NCI-H524 treated with DMSO at 0.1 percent for 48 hours (cell line): ENCODE data around the gene DMD.
"Not testable (repeated sequence)": the region's sequence is repeated elsewhere in the genome, so short reads cannot be mapped to it uniquely, and the experiment has no call there.

ENCODE experiments used
- DNase-seq: peaks from one replicate; lab custom pipeline; 2025; lab: John Stamatoyannopoulos, UW

The DMD gene

GRCh38 chrX:33211356-33212260 lies at the start of gene DMD:
Gene DMD (minus strand): TSS chrX:33211549. CDS start chrX:33211312, 237 bp downstream.
- DNase-seq: no peak

- no peak for DNase-seq
These were observed 41.0 kb upstream of the DMD start for GRCh38 chrX:33252306-33252825.

- no peak for DNase-seq
These were observed 7.5 kb upstream of the DMD start for GRCh38 chrX:33218819-33219218.

GRCh38 chrX:33210156-33210555 lies 1.2 kb downstream of the DMD start:
- no peak for DNase-seq

- DNase-seq: no peak
These were observed 4.3 kb downstream of the DMD start for GRCh38 chrX:33207056-33207455.

GRCh38 chrX:33205321-33205720 lies 6.0 kb downstream of the DMD start:
- DNase-seq: no peak

GRCh38 chrX:33204889-33205288 lies 6.5 kb downstream of the DMD start:
- no peak for DNase-seq

- DNase-seq: no peak
These were observed 12.6 kb downstream of the DMD start for GRCh38 chrX:33198561-33199279.

- DNase-seq: no peak
These were observed 15.7 kb downstream of the DMD start for GRCh38 chrX:33195698-33196097.

- no peak for DNase-seq
These were observed 16.4 kb downstream of the DMD start for GRCh38 chrX:33194876-33195433.

- no peak for DNase-seq
These were observed 17.1 kb downstream of the DMD start for GRCh38 chrX:33194289-33194688.

- no peak for DNase-seq
These were observed 21.3 kb downstream of the DMD start for GRCh38 chrX:33190016-33190415.

GRCh38 chrX:33188881-33189280 lies 22.5 kb downstream of the DMD start:
- no peak for DNase-seq

GRCh38 chrX:33188286-33188685 lies 23.1 kb downstream of the DMD start:
- DNase-seq: no peak

GRCh38 chrX:33184803-33185202 lies 26.5 kb downstream of the DMD start:
- DNase-seq: not testable (repeated sequence)

- DNase-seq: no peak
These were observed 28.0 kb downstream of the DMD start for GRCh38 chrX:33183361-33183760.

GRCh38 chrX:33178690-33179089 lies 32.7 kb downstream of the DMD start:
- DNase-seq: no peak

GRCh38 chrX:33178218-33178617 lies 33.1 kb downstream of the DMD start:
- DNase-seq: no peak

GRCh38 chrX:33175201-33175600 lies 36.1 kb downstream of the DMD start:
- no peak for DNase-seq

GRCh38 chrX:33171041-33171440 lies 40.3 kb downstream of the DMD start:
- no peak for DNase-seq

GRCh38 chrX:33161829-33162228 lies 49.5 kb downstream of the DMD start:
- DNase-seq: no peak

GRCh38 chrX:33160273-33160672 lies 51.1 kb downstream of the DMD start:
- no peak for DNase-seq
